NCI-H1930 (cell line): ENCODE results near the gene PDS5A.
"Not testable (repeated sequence)": the region's sequence is repeated elsewhere in the genome, so short reads cannot be mapped to it uniquely, and the experiment has no call there.

Source experiments
- DNase-seq, 2 experiments: peaks; one replicate each; lab custom pipeline; 2025; lab: John Stamatoyannopoulos, UW

Gene PDS5A

GRCh38 chr4:39961311-39961877 is 16.3 kb downstream of the PDS5A start:
- DNase-seq = no peak

- DNase-seq = no peak
Observed at GRCh38 chr4:39950861-39951481, 26.7 kb downstream of the PDS5A start.

- DNase-seq = no peak
Observed at GRCh38 chr4:39947963-39948362, 29.7 kb downstream of the PDS5A start.

- DNase-seq = no peak
Observed at GRCh38 chr4:39947417-39947816, 30.3 kb downstream of the PDS5A start.

- DNase-seq = not testable (repeated sequence)
Observed at GRCh38 chr4:39944245-39944644, 33.5 kb downstream of the PDS5A start.

GRCh38 chr4:39942507-39942906 is 35.2 kb downstream of the PDS5A start:
- DNase-seq = no peak

GRCh38 chr4:39941682-39942217 is 36.0 kb downstream of the PDS5A start:
- no peak for DNase-seq

GRCh38 chr4:39937683-39938268 is 39.9 kb downstream of the PDS5A start:
- DNase-seq = no peak

GRCh38 chr4:39936565-39937418 is 40.9 kb downstream of the PDS5A start:
- DNase-seq = no peak

- DNase-seq = no peak
Observed at GRCh38 chr4:39933671-39934590, 43.8 kb downstream of the PDS5A start.

GRCh38 chr4:39932776-39933402 is 44.8 kb downstream of the PDS5A start:
- DNase-seq = no peak

GRCh38 chr4:39931441-39931901 is 46.2 kb downstream of the PDS5A start:
- no peak for DNase-seq

GRCh38 chr4:39928538-39928937 is 49.2 kb downstream of the PDS5A start:
- DNase-seq = no peak

- DNase-seq = no peak
Observed at GRCh38 chr4:39924014-39924413, 53.7 kb downstream of the PDS5A start.

- no peak for DNase-seq
Observed at GRCh38 chr4:39922399-39922798, 55.3 kb downstream of the PDS5A start.

- DNase-seq = no peak
Observed at GRCh38 chr4:39913471-39913870, 64.2 kb downstream of the PDS5A start.

GRCh38 chr4:39910064-39910463 is 67.6 kb downstream of the PDS5A start:
- no peak for DNase-seq

- no peak for DNase-seq
Observed at GRCh38 chr4:39908284-39908683, 69.4 kb downstream of the PDS5A start.

- no peak for DNase-seq
Observed at GRCh38 chr4:39905656-39906055, 72.1 kb downstream of the PDS5A start.

GRCh38 chr4:39905019-39905418 is 72.7 kb downstream of the PDS5A start:
- not testable (repeated sequence) for DNase-seq

GRCh38 chr4:39900966-39901365 is 76.7 kb downstream of the PDS5A start:
- no peak for DNase-seq
